IMR-90 (cell line): ENCODE measurements around the gene PI4KA. TPM values are rescaled to one million over a fixed set of nuclear protein-coding genes. Genes with fewer than 3 reads are reported as not detected.

Experiments used
- ATAC-seq: fragments of 200-7000 bp; cut with Tn5 transposase; 2 replicates; pipeline ENCODE4 v1.9.1; 2020; ENCODE audit warnings: low read depth, mild to moderate bottlenecking, moderate library complexity
- BruUV-seq: library from RNA; stranded (reverse); fragments of 400-500 nt; replicated peaks from 2 replicates; lab custom pipeline; 2021; lab: Mats Ljungman, UMichigan
- CTCF ChIA-PET: fragments of 300-600 bp; formaldehyde crosslinking; extraction: SDS; loops from one replicate; lab custom pipeline; 2021; ENCODE audit warnings: antibody characterized with exemption; lab: Yijun Ruan, JAX
- POLR2A ChIA-PET: fragments of 300-600 bp; sonication (Branson Sonifier 250); formaldehyde crosslinking; loops from one replicate; lab custom pipeline; 2022; ENCODE audit warnings: antibody characterized with exemption; ENCODE audit not compliant: unreplicated experiment; lab: Charles Lee
- DNase-seq: peaks from one replicate; pipeline ENCODE4 v3.0.0; 2013
- H2AFZ ChIP-seq: replicated peaks from 2 replicates; pipeline ENCODE3; 2013; ENCODE audit warnings: low read length, mild to moderate bottlenecking; ENCODE audit not compliant: poor library complexity
- H2AK5ac ChIP-seq: 2 replicates; pipeline ENCODE4 v1.6.1; 2013; ENCODE audit warnings: low read depth, low read length, inconsistent platforms
- H2AK9ac ChIP-seq: replicated peaks from 2 replicates; pipeline ENCODE3; 2013; ENCODE audit warnings: mild to moderate bottlenecking, low read depth, low read length, moderate library complexity; ENCODE audit not compliant: poor library complexity
- H2BK120ac ChIP-seq: 2 replicates; pipeline ENCODE4 v1.6.1; 2013; ENCODE audit warnings: low read depth, low read length, inconsistent platforms
- H2BK15ac ChIP-seq: 3 replicates; pipeline ENCODE4 v1.6.1; 2013; ENCODE audit warnings: low read depth, low read length, inconsistent platforms
- H2BK20ac ChIP-seq: 2 replicates; pipeline ENCODE4 v1.6.1; 2013; ENCODE audit warnings: low read depth, mild to moderate bottlenecking, inconsistent platforms, low read length, moderate library complexity
- H2BK5ac ChIP-seq: 2 replicates; pipeline ENCODE4 v1.6.1; 2013; ENCODE audit warnings: mild to moderate bottlenecking, low read depth, low read length, inconsistent platforms; ENCODE audit not compliant: poor library complexity, severe bottlenecking
- H3K14ac ChIP-seq: replicated peaks from 2 replicates; pipeline ENCODE4 v1.6.1; 2013; ENCODE audit warnings: low read depth, low read length, inconsistent platforms
- H3K18ac ChIP-seq: 2 replicates; pipeline ENCODE4 v1.6.1; 2013; ENCODE audit warnings: low read depth, low read length, control low read depth
- H3K23ac ChIP-seq: 2 replicates; pipeline ENCODE4 v1.6.1; 2013; ENCODE audit warnings: low read depth, low read length, inconsistent platforms
- H3K27ac ChIP-seq: 2 replicates; pipeline ENCODE4 v1.5.1; 2013; ENCODE audit warnings: mild to moderate bottlenecking, control low read depth, low read length; ENCODE audit not compliant: insufficient read depth
- H3K27me3 ChIP-seq: 2 replicates; pipeline ENCODE4 v1.6.1; 2013; ENCODE audit warnings: low read length; ENCODE audit not compliant: control insufficient read depth, insufficient read depth
- H3K36me3 ChIP-seq: 2 replicates; pipeline ENCODE4 v1.6.1; 2013; ENCODE audit warnings: low read length, mixed read lengths; ENCODE audit not compliant: control insufficient read depth, insufficient read depth
- H3K4ac ChIP-seq: 2 replicates; pipeline ENCODE4 v1.6.1; 2013; ENCODE audit warnings: low read depth, low read length, inconsistent platforms
- H3K4me1 ChIP-seq: 2 replicates; pipeline ENCODE4 v1.6.1; 2013; ENCODE audit warnings: low read length, mixed read lengths; ENCODE audit not compliant: control insufficient read depth, insufficient read depth
- H3K4me2 ChIP-seq: 2 replicates; pipeline ENCODE4 v1.6.1; 2013; ENCODE audit warnings: low read depth, mild to moderate bottlenecking, control low read depth, low read length, moderate library complexity
- H3K4me3 ChIP-seq: 2 replicates; pipeline ENCODE4 v1.5.1; 2013; ENCODE audit warnings: low read depth, mild to moderate bottlenecking, control low read depth, low read length, moderate library complexity; ENCODE audit not compliant: insufficient read depth
- H3K56ac ChIP-seq: 2 replicates; pipeline ENCODE4 v1.6.1; 2013; ENCODE audit warnings: low read length, inconsistent platforms; ENCODE audit not compliant: insufficient read depth; ENCODE audit errors: extremely low read depth
- H3K79me1 ChIP-seq, 2 experiments: 2 replicates each; pipeline ENCODE4 v1.6.1; 2013; ENCODE audit warnings: low read length in 2 of 2, inconsistent platforms in 1 of 2, low read depth in 1 of 2
- H3K9ac ChIP-seq: 2 replicates; pipeline ENCODE4 v1.6.1; 2013; ENCODE audit warnings: low read depth, low read length, control low read depth
- H3K9me1 ChIP-seq: 2 replicates; pipeline ENCODE4 v1.6.1; 2013; ENCODE audit warnings: low read length, inconsistent platforms; ENCODE audit not compliant: insufficient read depth
- H3K9me3 ChIP-seq: 2 replicates; pipeline ENCODE4 v1.6.1; 2013; ENCODE audit warnings: low read length; ENCODE audit not compliant: control insufficient read depth, insufficient read depth
- H4K20me1 ChIP-seq: 2 replicates; pipeline ENCODE4 v1.6.1; 2013; ENCODE audit warnings: low read length, inconsistent platforms; ENCODE audit not compliant: insufficient read depth
- H4K5ac ChIP-seq: 2 replicates; pipeline ENCODE4 v1.6.1; 2013; ENCODE audit warnings: mild to moderate bottlenecking, low read depth, low read length, control low read depth
- H4K8ac ChIP-seq, 2 experiments: 2 replicates each; pipeline ENCODE4 v1.6.1; 2013; ENCODE audit warnings: low read depth in 2 of 2, low read length in 2 of 2, control low read depth in 1 of 2, inconsistent platforms in 1 of 2
- H4K91ac ChIP-seq: 2 replicates; pipeline ENCODE4 v1.6.1; 2013; ENCODE audit warnings: low read depth, low read length, inconsistent platforms; ENCODE audit not compliant: insufficient read depth
- BHLHE40 ChIP-seq: fragments of 150-350 bp; IDR thresholded peaks from 2 replicates; pipeline ENCODE4 v1.6.1; 2016; ENCODE audit warnings: mild to moderate bottlenecking, low read depth, low read length
- CHD1 ChIP-seq: IDR thresholded peaks from 2 replicates; pipeline ENCODE4 v1.6.1; 2012; ENCODE audit warnings: low read depth, low read length, improper control_type of control experiment
- MAFK ChIP-seq: IDR thresholded peaks from 2 replicates; pipeline ENCODE4 v1.6.1; 2012; ENCODE audit warnings: low read depth, low read length, improper control_type of control experiment
- MAZ ChIP-seq: IDR thresholded peaks from 2 replicates; pipeline ENCODE4 v1.6.1; 2012; ENCODE audit warnings: low read depth, mild to moderate bottlenecking, low read length, improper control_type of control experiment, moderate library complexity, borderline replicate concordance
- MXI1 ChIP-seq: IDR thresholded peaks from 2 replicates; pipeline ENCODE4 v1.6.1; 2012; ENCODE audit warnings: low read depth, mild to moderate bottlenecking, low read length, moderate library complexity, borderline replicate concordance
- RAD21 ChIP-seq: IDR thresholded peaks from 2 replicates; pipeline ENCODE4 v1.6.1; 2012; ENCODE audit warnings: low read length, improper control_type of control experiment
- RFX5 ChIP-seq: IDR thresholded peaks from 2 replicates; pipeline ENCODE4 v1.8.0; 2012; ENCODE audit warnings: low read depth, mild to moderate bottlenecking, low read length, moderate library complexity
- WGBS, 2 experiments: methylation state at CpG; one replicate each; pipeline versions ENCODE4 v1.1.5 to v1.1.7; 2013; ENCODE audit warnings: missing lambda C conversion rate in 2 of 2; ENCODE audit not compliant: insufficient read length in 1 of 2; ENCODE audit errors: extremely low coverage in 2 of 2; 5-methylcytosine and 5-hydroxymethylcytosine counted together
- dilution Hi-C: fragments of 300-500 bp; cut with HindIII; formaldehyde crosslinking; loops from one replicate; pipeline ENCODE4 v1.14.3; 2018; ENCODE audit warnings: low sequenced_read_pairs; ENCODE audit not compliant: unreplicated experiment
- in situ Hi-C: fragments of 300-500 bp; cut with MboI; formaldehyde crosslinking; loops from 3 replicates; pipeline ENCODE4 v1.14.3; 2019; ENCODE audit warnings: low sequenced_read_pairs, inconsistent platforms, mixed read lengths
- intact Hi-C: fragments of 100-400 bp; cut with micrococcal nuclease; formaldehyde crosslinking; loops from 2 replicates; pipeline ENCODE4 v1.10.0; 2022
- polyA plus RNA-seq, 3 experiments: library from polyadenylated mRNA; depleted of rRNA; stranded (reverse); fragments of >200 nt; gene quantifications; 2 replicates each; pipeline ENCODE4 v1.2.3, GENCODE V29; 2012; ENCODE audit warnings: low replicate concordance in 1 of 3
- total RNA-seq: library from RNA; depleted of rRNA; stranded (reverse); fragments of >200 nt; gene quantifications from 2 replicates; pipeline ENCODE4 v1.2.3, GENCODE V29; 2012
- TF ChIP-seq, protein P1 (sequence below): fragments of 150-350 bp; IDR thresholded peaks from 2 replicates; pipeline ENCODE4 v1.6.1; 2016; ENCODE audit warnings: low read depth, mild to moderate bottlenecking, low read length, moderate library complexity, borderline replicate concordance

The PI4KA gene
- total and polyA plus RNA-seq, 2 of the 4 experiments (the other 2 are of a cell fraction), result 16.8 to 35.5 TPM

DNA sequence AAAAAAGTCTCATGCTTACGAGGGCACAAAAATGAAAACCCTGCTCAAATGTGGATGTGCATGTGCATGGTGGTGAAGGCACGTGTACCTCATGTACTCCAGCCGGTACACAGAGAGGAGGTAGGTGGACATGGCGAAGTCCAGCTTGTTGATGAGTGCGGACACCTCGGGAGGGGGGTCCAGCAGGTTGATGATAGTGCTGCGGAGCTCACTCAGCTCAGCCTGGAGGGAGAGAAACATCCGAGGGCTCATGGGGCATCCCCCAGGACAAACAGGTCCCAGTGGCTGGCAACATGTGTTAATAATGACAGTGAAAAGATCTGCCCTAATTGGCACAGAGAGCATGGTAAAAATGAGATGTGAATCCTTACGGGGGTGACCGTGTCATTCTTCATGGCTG, 93.9 kb downstream of the PI4KA start:
- Histone ChIP-seq H3K4me2 (no peak overlapping the region), H4K5ac (no peak overlapping the region), H3K79me1 (peaks cover 0 to 5% of the 10 kb centered on the region in 2 experiments; a peak in 1 of 4 replicates), H2BK20ac (no peak overlapping the region), H3K27ac (no peak overlapping the region), H3K18ac (no peak overlapping the region), H2AK9ac (no peak overlapping the region), H2AK5ac (no peak overlapping the region), H4K20me1 (no peaks in the 10 kb centered on the region), H3K4me3 (no peak overlapping the region), H2AFZ (no peak overlapping the region), H2BK15ac (no peak overlapping the region), H3K4me1 (no peaks in the 10 kb centered on the region), H3K9ac (no peak overlapping the region), H3K14ac (no peak overlapping the region), H2BK5ac (no peak overlapping the region), H3K9me3 (no peaks in the 10 kb centered on the region), H4K8ac (no peak overlapping the region), H3K36me3 (peaks cover 40% of the 10 kb centered on the region), H3K27me3 (no peaks in the 10 kb centered on the region), H2BK120ac (no peak overlapping the region), H3K9me1 (peaks cover 20% of the 10 kb centered on the region), H3K56ac (no peak overlapping the region), H3K4ac (no peak overlapping the region), H4K91ac (no peak overlapping the region), H3K23ac (no peak overlapping the region)
- ChIA-PET POLR2A (no interaction called here), CTCF (no interaction called here)
- dilution Hi-C loops, result no loop called here
- TF ChIP-seq, protein P1, sequence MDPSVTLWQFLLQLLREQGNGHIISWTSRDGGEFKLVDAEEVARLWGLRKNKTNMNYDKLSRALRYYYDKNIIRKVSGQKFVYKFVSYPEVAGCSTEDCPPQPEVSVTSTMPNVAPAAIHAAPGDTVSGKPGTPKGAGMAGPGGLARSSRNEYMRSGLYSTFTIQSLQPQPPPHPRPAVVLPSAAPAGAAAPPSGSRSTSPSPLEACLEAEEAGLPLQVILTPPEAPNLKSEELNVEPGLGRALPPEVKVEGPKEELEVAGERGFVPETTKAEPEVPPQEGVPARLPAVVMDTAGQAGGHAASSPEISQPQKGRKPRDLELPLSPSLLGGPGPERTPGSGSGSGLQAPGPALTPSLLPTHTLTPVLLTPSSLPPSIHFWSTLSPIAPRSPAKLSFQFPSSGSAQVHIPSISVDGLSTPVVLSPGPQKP, result no peak
- TF ChIP-seq BHLHE40 (no peak), MAFK (no peak), RFX5 (no peak), MAZ (no peak), CHD1 (no peak), RAD21 (no peak), MXI1 (no peak)
- no TSS peak for BruUV-seq
- no peak for ATAC-seq
- DNase-seq, result no peak
- WGBS, 2 experiments, result 100% methylated on average over 1 of the region's 10 CpGs; no CpG with 5 or more reads in 1 of the 2 experiments
- in situ Hi-C loops, result no loop called here
- intact Hi-C loops, result no loop called here
